Stimulated activated CD4-positive, alpha-beta T cell treated with anti-CD3 and anti-CD28 coated beads, Interleukin-2, amount 100 ng/mL, for 4 hours (primary cell): ENCODE results near the gene TTLL7.

Experiments used
- DNase-seq: peaks from one replicate; pipeline ENCODE4 v3.0.0-alpha.2; 2020; ENCODE audit warnings: low read depth

TTLL7 gene

DNA sequence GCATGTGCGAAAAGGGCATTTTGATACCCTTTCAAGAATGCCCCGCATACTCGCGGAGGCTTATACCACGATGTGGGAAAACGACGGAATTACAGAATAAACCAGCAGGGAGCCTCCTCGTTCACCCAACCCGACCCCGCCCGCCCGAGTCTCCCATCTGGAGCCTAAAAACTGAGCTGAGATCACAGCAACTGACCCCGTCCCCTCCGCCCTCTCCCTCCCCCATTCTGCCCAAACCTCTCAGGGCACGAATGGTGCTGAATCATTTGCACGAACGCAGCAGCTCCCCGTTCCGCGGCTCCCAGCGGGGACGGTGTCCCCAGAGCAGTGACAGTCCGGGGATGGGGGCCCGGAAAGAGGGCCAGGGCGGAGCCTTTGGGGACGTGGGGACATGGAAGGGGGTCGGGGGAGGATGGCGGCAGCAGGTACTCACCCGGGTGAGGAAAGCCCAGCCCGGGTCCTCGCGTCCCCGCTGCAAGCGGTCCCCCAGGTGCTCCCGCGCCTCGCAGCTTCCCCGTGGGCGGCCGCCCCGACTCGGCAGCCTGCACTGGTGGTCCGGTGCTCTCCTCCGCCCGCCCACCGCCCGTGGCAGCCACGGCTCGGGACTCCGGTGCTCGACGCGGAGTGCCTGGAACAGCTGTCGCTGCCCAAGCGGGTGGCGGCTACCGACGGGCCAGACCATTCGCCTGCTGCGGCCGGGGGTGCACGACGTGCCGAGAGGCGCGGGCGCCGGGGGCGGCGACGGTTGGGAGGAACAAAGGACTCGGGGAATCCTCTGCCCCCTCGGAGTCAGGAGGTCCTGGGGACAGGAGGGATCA lies at the start of gene TTLL7:
TSS of gene TTLL7 (minus strand) at position 635 of the 818 bp plus-strand sequence. CDS start 46,921 bp downstream, outside the sequence.
- peak; percentile 15 for DNase-seq

GRCh38 chr1:84042461-84042860 lies 43.5 kb upstream of the TTLL7 start:
- no peak for DNase-seq

- DNase-seq = no peak
These were observed 39.1 kb upstream of the TTLL7 start for GRCh38 chr1:84037758-84038611.

GRCh38 chr1:84031802-84032327 lies 32.9 kb upstream of the TTLL7 start:
- no peak for DNase-seq

DNA sequence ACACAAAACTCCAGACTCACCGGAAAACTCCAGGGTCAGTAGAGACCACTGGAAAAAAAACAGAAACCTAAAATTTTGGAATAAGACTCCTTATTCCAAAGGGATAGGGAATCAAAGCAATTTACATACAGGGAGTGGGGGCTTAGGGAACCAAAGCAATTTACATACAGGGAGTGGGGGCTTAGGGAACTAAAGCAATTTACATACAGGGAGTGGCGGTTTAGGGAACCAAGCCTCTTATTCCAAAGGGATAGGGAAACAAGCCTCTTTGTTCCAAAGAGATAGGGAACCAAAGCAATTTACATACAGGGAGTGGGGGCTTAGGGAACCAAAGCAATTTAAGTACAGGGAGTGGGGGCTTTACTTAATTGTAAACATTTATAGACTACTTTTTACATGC lies 28.4 kb upstream of the TTLL7 start:
- DNase-seq = no peak

GRCh38 chr1:84025966-84026365 lies 27.0 kb upstream of the TTLL7 start:
- no peak for DNase-seq

GRCh38 chr1:84021822-84022221 lies 22.9 kb upstream of the TTLL7 start:
- DNase-seq = no peak

DNA sequence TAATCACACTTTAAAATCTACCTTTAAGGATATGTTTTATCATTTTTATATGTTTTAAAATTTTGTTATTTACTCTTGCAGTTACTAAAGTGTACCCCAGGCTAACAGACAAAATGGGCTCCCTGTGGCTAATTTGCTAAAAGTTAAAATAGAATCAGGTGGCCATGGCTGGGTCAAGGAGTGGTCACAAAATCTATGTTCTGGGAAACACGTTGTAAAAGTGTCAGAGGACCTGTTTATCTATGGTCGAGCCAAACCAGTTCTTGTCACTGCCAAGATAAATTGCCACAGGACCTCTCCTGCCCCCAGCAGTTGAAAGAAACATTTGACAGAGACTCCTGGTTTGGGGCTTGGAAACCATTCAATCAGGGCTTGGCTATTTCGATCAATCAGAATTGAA lies 21.2 kb upstream of the TTLL7 start:
- no peak for DNase-seq

GRCh38 chr1:84019217-84019616 lies 20.3 kb upstream of the TTLL7 start:
- DNase-seq = no peak

- DNase-seq = no peak
These were observed 14.8 kb upstream of the TTLL7 start for GRCh38 chr1:84013708-84014107.

- no peak for DNase-seq
These were observed 13.1 kb upstream of the TTLL7 start for GRCh38 chr1:84012018-84012417.

DNA sequence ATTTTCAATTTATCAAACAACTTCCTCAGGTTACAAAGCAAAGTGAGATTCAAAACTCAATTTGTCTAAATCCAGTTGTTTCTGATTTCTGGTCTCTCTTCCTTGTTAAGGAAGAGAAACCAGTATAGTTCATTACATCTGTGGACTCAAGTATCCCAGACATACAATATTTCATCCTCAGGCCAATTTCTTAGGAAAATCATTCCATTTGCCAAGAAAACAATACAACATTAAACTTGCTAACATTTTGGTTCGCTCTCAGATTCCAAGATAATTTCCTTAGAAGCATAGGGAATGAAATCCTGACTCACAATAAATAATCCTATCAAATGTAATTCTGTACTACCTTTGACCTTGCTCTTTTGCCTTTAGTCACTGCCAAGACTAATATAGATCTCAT lies 11.2 kb upstream of the TTLL7 start:
- no peak for DNase-seq

GRCh38 chr1:84008631-84009030 lies 9.7 kb upstream of the TTLL7 start:
- no peak for DNase-seq

DNA sequence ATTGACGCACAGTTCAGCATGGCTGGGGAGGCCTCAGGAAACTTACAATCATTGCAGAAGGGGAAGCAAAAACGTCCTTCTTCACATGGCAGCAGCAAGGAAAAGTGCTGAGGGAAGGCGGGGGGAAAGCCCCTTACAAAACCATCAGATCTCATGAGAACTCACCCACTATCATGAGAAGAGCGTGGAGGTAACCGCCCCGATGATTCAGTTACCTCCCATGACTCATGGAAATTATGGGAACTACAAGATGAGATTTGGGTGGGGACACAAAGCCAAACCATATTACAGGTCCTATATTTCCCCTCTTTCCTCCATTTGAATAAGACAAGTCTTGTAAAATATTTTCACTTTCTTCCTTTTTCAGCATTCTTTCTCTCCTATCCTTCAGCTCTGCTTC lies 7.7 kb upstream of the TTLL7 start:
- no peak for DNase-seq

DNA sequence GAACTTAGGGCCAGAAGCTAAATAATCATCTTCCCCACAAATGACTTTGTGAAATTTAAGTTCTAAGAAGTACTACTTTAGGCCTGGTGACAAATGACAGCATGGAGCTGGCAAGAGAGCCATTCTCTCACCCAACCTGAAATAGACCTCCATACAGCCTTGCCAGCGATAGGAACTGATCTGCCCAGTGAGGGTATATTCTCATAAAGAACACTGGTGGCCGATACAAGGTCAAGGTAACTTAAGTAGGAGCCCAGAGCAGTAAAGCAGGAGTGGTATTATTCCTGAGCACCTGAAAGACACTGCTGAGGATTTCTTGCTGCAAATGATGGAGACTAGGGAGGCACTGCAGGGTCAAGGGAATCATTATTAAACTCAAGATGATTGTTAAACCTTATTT lies 2.6 kb upstream of the TTLL7 start:
- no peak for DNase-seq

DNA sequence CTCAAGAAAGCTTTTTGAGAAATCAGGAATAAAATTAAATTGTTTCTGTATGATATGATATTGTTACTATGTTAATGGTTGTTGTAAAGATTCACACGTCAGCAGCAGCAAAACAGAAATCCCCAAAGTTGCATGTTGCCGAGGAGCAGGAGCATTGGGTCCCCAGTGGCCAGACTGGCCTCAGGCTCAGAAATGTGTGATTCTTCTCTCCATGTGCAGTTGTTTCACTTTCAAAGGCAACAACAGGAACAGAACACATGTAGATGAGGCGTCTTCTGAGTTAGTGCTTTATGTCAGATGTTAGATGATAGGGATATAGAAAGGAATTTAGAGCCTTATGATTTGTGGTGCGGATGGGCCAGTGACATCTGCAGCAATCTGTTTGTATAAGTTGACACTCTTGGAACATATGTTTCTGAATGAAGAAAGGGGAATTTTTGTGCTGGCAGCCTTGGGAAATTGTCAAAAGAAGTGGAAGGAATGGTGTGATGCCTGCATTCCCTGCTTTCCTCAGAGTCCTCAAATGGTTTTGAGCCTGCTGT lies 2.1 kb upstream of the TTLL7 start:
- DNase-seq = no peak

GRCh38 chr1:84000196-84000885 lies 1.4 kb upstream of the TTLL7 start:
- DNase-seq = no peak

GRCh38 chr1:83999316-83999819 lies 436 bp upstream of the TTLL7 start:
- no peak for DNase-seq

GRCh38 chr1:83998205-83998497 lies 781 bp downstream of the TTLL7 start:
- DNase-seq = no peak

- no peak for DNase-seq
These were observed 1.3 kb downstream of the TTLL7 start for GRCh38 chr1:83997631-83998030.

GRCh38 chr1:83996621-83997020 lies 2.3 kb downstream of the TTLL7 start:
- no peak for DNase-seq

DNA sequence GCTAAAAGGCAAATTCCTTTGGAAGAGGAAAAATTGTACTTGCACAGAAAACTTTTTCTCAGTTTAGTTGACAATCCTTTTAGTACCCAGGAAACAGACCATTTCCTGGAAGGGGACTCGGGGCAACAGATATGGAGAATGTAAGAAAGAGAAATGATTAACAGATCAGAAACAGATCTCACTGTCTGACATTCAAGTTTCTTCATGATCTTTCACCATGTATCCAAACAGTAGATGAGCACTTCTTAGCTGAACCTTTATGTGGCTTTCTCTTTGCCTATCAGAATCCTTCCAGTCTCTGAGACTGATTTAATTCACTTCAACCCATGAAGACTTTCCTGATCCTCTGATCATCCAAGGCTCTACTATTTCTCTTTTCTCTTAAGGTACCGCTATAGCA lies 2.7 kb downstream of the TTLL7 start:
- no peak for DNase-seq
